Right lobe of liver (tissue), 4 donors: Measurements from ENCODE around the gene LITAF.
"Not testable (repeated sequence)": the region's sequence is repeated elsewhere in the genome, so short reads cannot be mapped to it uniquely, and the experiment has no call there.

ENCODE experiments used
- CTCF ChIP-seq, 4 donors: fragments of 200-600 bp in 3 of 4; fragments of 450-650 bp in 1 of 4; IDR thresholded peaks; one replicate each; pipeline versions ENCODE4 v1.5.1 to v1.8.0; 2016 to 2022; ENCODE audit warnings: antibody characterized with exemption in 4 of 4, mild to moderate bottlenecking in 2 of 4
- POLR2A ChIP-seq: fragments of 450-650 bp; IDR thresholded peaks from one replicate; pipeline ENCODE4 v1.6.1; 2017; ENCODE audit warnings: antibody characterized with exemption, mild to moderate bottlenecking
- donor health status: DM: no; HTN: no; CAD: no.
- donor health status: DM: no; HTN: no; CAD: no.
- donor health status: DM: no; HTN: yes; CAD: no.

GRCh38 chr16:11591630-11592029, 4.9 kb upstream of the LITAF start:
- not testable (repeated sequence) for TF ChIP-seq CTCF (IDR thresholded peaks at IDR 0.05); POLR2A
